Sigmoid colon (tissue), 7 donors: ENCODE data around the gene TMEM179. TPM values are rescaled to one million over a fixed set of nuclear protein-coding genes. Genes with fewer than 3 reads are reported as not detected.

Experiments used
- DNase-seq: peaks from one replicate; pipeline ENCODE4 v3.0.0-alpha.2; 2019
- H3K27ac ChIP-seq, 4 donors: fragments of 200-600 bp; sonication (generic); one replicate each; pipeline ENCODE4 v1.5.1; 2016 to 2019; ENCODE audit warnings: mild to moderate bottlenecking in 1 of 4
- H3K27me3 ChIP-seq, 3 donors: fragments of 200-600 bp; sonication (generic); one replicate each; pipeline ENCODE4 v1.5.1; 2019; ENCODE audit warnings: mild to moderate bottlenecking in 1 of 3
- H3K36me3 ChIP-seq, 4 donors: fragments of 200-600 bp; sonication (generic); one replicate each; pipeline ENCODE4 v1.5.1; 2016 to 2019
- H3K4me1 ChIP-seq, 4 donors: fragments of 200-600 bp; sonication (generic); one replicate each; pipeline ENCODE4 v1.5.1; 2017 to 2019
- H3K4me3 ChIP-seq, 4 donors: fragments of 200-600 bp; sonication (generic); one replicate each; pipeline ENCODE4 v1.5.1; 2017 to 2019; ENCODE audit warnings: mild to moderate bottlenecking in 2 of 4, moderate library complexity in 1 of 4
- H3K9me3 ChIP-seq, 4 donors: fragments of 200-600 bp in 3 of 4; sonication (generic) in 3 of 4; one replicate each; pipeline versions ENCODE4 v1.5.1 to v1.6.1; 2013 to 2019
- CTCF ChIP-seq, 4 experiments: fragments of 450-650 bp in 3 of 4; fragments of 200-600 bp in 1 of 4; IDR thresholded peaks; one replicate each; pipeline ENCODE4 v1.5.1; 2016 to 2019; ENCODE audit warnings: antibody characterized with exemption in 4 of 4, mild to moderate bottlenecking in 3 of 4, moderate library complexity in 2 of 4
- EP300 ChIP-seq, 4 donors: sonication (generic); formaldehyde crosslinking; IDR thresholded peaks; one replicate each; pipeline ENCODE4 v1.6.1; 2017; ENCODE audit warnings: antibody characterized with exemption in 4 of 4
- POLR2A ChIP-seq, 2 donors: fragments of 450-650 bp; IDR thresholded peaks; one replicate each; pipeline ENCODE4 v1.6.1; 2016; ENCODE audit warnings: antibody characterized with exemption in 2 of 2, mild to moderate bottlenecking in 2 of 2, moderate library complexity in 2 of 2
- POLR2AphosphoS5 ChIP-seq, 4 donors: sonication (generic); formaldehyde crosslinking; IDR thresholded peaks; one replicate each; pipeline ENCODE4 v1.6.1; 2017; ENCODE audit warnings: antibody characterized with exemption in 4 of 4
- WGBS, 2 donors: extraction: QIAGEN DNeasy Blood & Tissue Kit; methylation state at CpG; one replicate each; pipeline ENCODE4 v1.1.7; 2013; 5-methylcytosine and 5-hydroxymethylcytosine counted together
- intact Hi-C: fragments of 100-400 bp; cut with DNase I; formaldehyde crosslinking; loops from one replicate; pipeline ENCODE4 v1.15.1; 2023
- polyA plus RNA-seq, 3 donors: library from polyadenylated mRNA; stranded (reverse); fragments of 200-250 nt; gene quantifications; one replicate each; pipeline ENCODE4 v1.2.3, GENCODE V29; 2013
- total RNA-seq, 4 donors: library from RNA; depleted of rRNA; stranded (reverse); fragments of >200 nt; gene quantifications; one replicate each; pipeline ENCODE4 v1.1.0, GENCODE V29; 2016
- donor health status: healthy with polysubstance abuse.
- donor health status: Bipolar disorder and iron deficiency.
- donor health status: healthy.

TMEM179 gene
- total and polyA plus RNA-seq, 7 donors = 1.4 to 5.4 (median 4.1) TPM; not detected in 2

GRCh38 chr14:104640681-104641080, 36.1 kb upstream of the TMEM179 start:
- DNase-seq = no peak
- Histone ChIP-seq H3K36me3 (no peaks in the 10 kb centered on the region), H3K4me1 (peaks cover 0 to 7% (median 3%) of the 10 kb centered on the region in 4 donors), H3K9me3 (peaks cover 0 to 4% (median 0%) of the 10 kb centered on the region in 4 donors), H3K27ac (no peak overlapping the region), H3K27me3 (peaks cover 0 to 30% (median 3%) of the 10 kb centered on the region in 3 donors), H3K4me3 (no peak overlapping the region)
- intact Hi-C loops = loop anchor here (1.0 to 5.0 kb wide), 2 partner anchors 503 to 563 kb away; no protein-coding TSS in a partner anchor
- WGBS, 2 donors = 71 to 79% methylated on average over 10 of the region's 10 CpGs
- TF ChIP-seq EP300 (IDR thresholded peaks at IDR 0.05) (no peak), CTCF (IDR thresholded peaks at IDR 0.05) (no peak), POLR2A (IDR thresholded peaks at IDR 0.05) (no peak), POLR2AphosphoS5 (IDR thresholded peaks at IDR 0.05) (no peak)

DNA sequence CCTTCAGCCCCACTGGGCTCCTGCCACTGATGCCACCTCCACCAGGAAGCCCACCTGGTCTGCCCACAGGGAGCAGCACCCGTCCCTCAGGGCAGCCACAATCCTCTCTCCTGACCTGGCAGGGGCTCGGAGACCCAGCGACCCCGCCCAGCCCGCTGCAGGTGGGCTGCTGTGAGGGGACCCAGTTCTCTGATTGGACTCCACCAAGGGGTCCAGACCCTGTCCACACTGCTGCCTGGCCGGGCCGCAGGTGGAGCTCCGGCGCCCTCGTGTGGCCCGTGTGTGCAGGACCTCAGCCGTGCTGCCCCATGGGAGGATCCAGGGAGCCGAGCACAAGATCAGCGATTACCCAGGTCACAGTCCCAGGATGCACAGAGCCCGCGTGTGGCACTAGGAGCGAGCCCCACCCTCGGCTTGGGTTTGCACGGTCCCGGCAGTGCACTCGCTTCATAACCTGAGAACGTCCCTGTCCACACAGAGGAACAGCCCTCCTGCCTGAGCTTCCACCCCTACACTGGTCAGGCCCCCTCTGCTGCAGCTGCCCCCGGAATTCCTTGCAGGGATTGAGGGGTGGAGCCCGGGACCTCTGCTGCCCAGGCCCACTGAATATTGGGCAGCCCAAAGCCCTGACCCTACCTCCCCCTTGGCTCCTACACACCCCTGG, 35.4 kb upstream of the TMEM179 start:
- 5 to 9% methylated on average over 24 of the region's 24 CpGs for whole genome bisulfite sequencing, 2 donors
- DNase-seq = peak; percentile 72
- intact Hi-C loops = loop anchor here (1.0 to 5.0 kb wide), 2 partner anchors 503 to 563 kb away; no protein-coding TSS in a partner anchor

GRCh38 chr14:104639471-104639870, 34.9 kb upstream of the TMEM179 start:
- Histone ChIP-seq H3K4me3 (no peak overlapping the region), H3K9me3 (no peaks in the 10 kb centered on the region), H3K27me3 (peaks cover 0 to 37% (median 3%) of the 10 kb centered on the region in 3 donors), H3K27ac (no peak overlapping the region), H3K36me3 (no peaks in the 10 kb centered on the region), H3K4me1 (peaks cover 0 to 7% (median 3%) of the 10 kb centered on the region in 4 donors)
- intact Hi-C loops = no loop called here
- no peak for TF ChIP-seq POLR2A (IDR thresholded peaks at IDR 0.05)
- TF ChIP-seq POLR2AphosphoS5 (IDR thresholded peaks at IDR 0.05) = no peak
- TF ChIP-seq CTCF (IDR thresholded peaks at IDR 0.05) = no peak
- 34 to 66% methylated on average over 5 of the region's 5 CpGs for WGBS, 2 donors
- DNase-seq = peak; percentile 47

More for the DNA sequence above, 35.4 kb upstream of the TMEM179 start:
- Histone ChIP-seq H3K36me3 (no peaks in the 10 kb centered on the region), H3K4me3 (no peak overlapping the region), H3K27ac (no peak overlapping the region), H3K27me3 (peaks cover 0 to 33% (median 3%) of the 10 kb centered on the region in 3 donors), H3K4me1 (peaks cover 0 to 7% (median 3%) of the 10 kb centered on the region in 4 donors), H3K9me3 (peaks cover 0 to 3% (median 0%) of the 10 kb centered on the region in 4 donors)
- TF ChIP-seq POLR2A (IDR thresholded peaks at IDR 0.05) = no peak
- TF ChIP-seq CTCF (IDR thresholded peaks at IDR 0.05) = peak; percentile 56 to 83 (median 67)
- no peak for TF ChIP-seq POLR2AphosphoS5 (IDR thresholded peaks at IDR 0.05)
- no peak for TF ChIP-seq EP300 (IDR thresholded peaks at IDR 0.05)

- TF ChIP-seq EP300 (IDR thresholded peaks at IDR 0.05) = no peak
- Histone ChIP-seq H3K27me3 (peaks cover 0 to 42% (median 3%) of the 10 kb centered on the region in 3 donors), H3K4me1 (peaks cover 0 to 7% (median 3%) of the 10 kb centered on the region in 4 donors), H3K36me3 (no peaks in the 10 kb centered on the region), H3K27ac (no peak overlapping the region), H3K4me3 (no peak overlapping the region), H3K9me3 (no peaks in the 10 kb centered on the region)
- DNase-seq = peak; percentile 43
- intact Hi-C loops = no loop called here
- 60 to 80% methylated on average over 13 of the region's 13 CpGs for WGBS, 2 donors
Observed at GRCh38 chr14:104638927-104639450, 34.4 kb upstream of the TMEM179 start.

- Histone ChIP-seq H3K4me3 (no peak overlapping the region), H3K9me3 (no peaks in the 10 kb centered on the region), H3K36me3 (no peaks in the 10 kb centered on the region), H3K4me1 (peaks cover 0 to 7% (median 3%) of the 10 kb centered on the region in 4 donors), H3K27ac (no peak overlapping the region), H3K27me3 (peaks cover 0 to 42% (median 3%) of the 10 kb centered on the region in 3 donors)
- intact Hi-C loops = no loop called here
- DNase-seq = no peak
- WGBS, 2 donors = 21 to 55% methylated on average over 12 of the region's 12 CpGs
- TF ChIP-seq POLR2AphosphoS5 (IDR thresholded peaks at IDR 0.05) = no peak
- TF ChIP-seq CTCF (IDR thresholded peaks at IDR 0.05) = no peak
- no peak for TF ChIP-seq EP300 (IDR thresholded peaks at IDR 0.05)
- TF ChIP-seq POLR2A (IDR thresholded peaks at IDR 0.05) = no peak
Observed at GRCh38 chr14:104638190-104638589, 33.6 kb upstream of the TMEM179 start.
